GM18907 (cell line): ENCODE data around the gene TSPAN10.

Experiments
- ATAC-seq: cut with Tn5 transposase; IDR thresholded peaks from one replicate; pipeline ENCODE4 v1.9.1; 2021; ENCODE audit warnings: mild to moderate bottlenecking, moderate library complexity; ENCODE audit not compliant: unreplicated experiment

Gene TSPAN10

DNA sequence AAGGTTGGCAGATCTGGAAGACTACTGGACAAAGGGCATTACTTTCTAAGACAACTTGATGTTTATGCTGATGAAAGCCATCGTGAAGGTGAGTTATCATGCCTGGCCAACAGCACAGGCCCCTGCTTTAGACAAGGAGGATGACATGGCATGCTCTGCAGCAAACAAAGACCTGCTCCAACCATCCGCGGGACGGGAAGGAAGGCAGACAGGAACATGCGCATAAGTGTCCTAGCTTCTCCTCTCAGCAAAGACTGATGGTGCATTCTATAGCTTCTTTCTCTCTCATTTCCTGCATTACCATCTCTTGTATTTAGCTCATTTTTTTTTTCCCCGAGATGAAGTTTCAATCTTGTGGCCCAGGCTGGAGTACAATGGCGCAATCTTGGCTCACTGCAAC is 5.5 kb upstream of the TSPAN10 start:
- ATAC-seq: no peak

DNA sequence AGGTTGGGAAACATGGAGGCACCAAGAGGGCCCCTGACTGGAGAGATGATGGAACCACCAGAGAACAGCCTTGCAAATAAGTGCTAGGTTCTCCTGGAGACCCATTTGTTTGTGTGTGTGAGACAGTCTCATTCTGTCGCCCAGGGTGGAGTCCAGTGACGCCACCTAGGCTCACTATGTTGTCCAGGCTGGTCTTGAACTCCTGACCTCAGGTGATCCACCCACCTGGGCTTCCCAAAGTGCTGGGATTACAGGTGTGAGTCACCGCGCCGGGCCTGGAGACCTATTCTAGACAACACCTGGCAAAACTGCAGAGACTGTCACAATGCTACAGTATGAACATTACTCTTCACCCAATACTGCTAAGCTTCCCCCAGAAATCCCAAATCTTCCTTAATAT is 1.6 kb upstream of the TSPAN10 start:
- ATAC-seq: no peak

DNA sequence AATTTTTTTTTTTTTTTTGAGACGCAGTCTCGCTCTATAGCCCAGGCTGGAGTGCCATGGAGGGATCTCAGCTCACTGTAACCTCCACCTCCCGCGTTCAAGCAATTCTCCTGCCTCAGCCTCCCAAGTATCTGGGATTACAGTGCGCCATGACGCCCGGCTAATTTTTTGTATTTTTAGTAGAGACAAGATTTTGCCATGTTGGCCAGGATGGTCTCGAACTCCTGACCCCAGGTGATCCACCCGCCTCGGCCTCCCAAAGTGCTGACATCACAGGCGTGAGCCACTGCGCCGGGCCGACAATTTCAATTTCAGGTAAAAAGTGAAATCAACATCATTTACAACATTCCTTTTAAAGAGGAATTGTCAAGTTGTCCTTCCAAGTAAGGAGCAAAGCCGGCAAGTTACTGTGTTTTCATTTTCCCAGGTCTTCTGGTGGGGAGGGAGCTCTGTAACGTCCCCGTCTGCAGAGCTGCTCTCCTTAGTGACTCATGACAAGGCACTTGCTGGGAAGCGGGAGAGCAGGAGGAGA is 957 bp upstream of the TSPAN10 start:
- ATAC-seq: peak; percentile 29

DNA sequence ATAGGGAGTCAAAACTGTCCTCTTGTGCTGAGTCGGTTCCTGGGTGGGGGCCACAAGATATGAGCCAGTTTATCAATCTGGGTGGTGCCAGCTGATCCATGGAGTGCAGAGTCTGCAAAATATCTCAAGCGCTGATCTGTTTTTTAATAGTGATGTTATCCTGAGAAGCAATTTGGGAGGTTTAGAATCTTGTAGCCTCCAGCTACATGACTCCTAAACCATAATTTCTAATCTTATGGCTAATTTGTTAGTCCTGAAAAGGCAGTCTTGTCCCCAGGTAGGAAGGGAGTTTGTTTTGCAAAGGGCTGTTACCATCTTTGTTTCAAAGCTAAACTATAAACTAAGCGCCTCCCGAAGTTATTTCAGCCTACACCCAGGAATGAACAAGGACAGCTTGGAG is 1.7 kb downstream of the TSPAN10 start:
- no peak for ATAC-seq

DNA sequence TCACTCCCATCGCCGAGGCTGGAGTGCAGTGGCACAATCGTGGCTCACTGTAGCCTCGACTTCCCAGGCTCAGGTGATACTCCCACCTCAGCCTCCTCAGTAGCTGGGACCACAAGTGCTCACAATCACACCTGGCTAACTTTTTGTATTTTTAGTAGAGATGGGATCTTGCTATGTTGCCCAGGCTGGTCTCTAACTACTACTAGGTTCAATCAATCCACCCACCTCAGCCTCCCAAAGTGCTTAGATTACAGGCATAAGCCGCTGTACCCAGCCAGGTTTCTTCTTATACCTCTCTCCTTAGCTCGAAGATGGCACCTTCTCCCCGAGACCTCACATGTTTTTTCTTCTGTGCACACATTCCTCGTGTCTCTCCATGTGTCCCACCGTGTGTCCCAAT is 3.0 kb downstream of the TSPAN10 start:
- ATAC-seq: no peak

DNA sequence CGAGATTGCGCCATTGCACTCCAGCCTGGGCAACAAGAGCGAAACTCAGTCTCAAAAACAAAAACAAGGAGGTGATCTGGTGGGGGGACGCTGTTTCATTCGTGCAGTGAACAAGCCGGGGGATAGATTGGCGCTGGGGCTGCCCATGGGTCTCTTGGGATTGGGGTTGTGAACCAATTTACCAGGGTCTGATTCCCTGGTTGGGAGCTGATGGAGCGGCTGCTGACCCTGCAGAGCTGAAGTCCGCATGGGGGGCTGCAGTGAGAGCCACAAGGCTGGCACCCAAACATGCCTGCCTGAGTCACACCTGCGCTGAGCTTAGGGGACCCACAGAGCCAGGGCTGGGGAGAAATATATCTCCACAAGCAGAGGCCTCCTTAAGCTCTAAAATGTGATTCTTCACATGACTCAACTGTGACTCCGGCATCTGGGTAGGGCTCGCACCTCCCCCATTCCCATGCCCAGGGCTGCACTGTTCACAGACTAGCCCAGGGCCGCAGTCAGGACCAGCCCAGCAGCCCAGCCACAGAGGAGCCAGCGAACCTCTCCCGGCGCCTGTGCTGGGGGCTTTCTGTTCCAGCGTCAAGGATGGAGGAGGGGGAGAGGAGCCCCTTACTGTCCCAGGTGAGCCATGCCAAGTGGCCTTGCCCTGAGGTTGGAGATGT is 5.0 kb downstream of the TSPAN10 start:
- ATAC-seq: no peak

DNA sequence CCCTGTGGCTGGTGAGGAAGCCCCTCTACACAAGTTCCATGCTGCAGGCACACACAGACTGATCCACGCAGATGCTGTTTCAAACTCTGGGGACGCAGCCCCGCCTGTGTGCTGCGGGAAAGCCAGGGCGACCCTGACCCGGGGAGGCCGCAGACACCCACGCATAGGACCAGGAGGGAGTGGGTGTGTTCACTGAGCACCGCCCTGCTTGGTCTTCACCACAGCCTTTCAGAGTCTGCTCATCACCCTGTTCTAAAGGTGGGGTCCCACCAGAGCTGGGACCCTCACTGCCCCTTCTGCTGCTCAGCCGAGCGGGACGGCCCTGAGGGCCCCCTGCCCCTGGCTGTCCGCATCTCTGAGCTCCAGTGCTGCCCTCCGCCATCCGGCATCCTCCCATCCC is 7.5 kb downstream of the TSPAN10 start:
- no peak for ATAC-seq

DNA sequence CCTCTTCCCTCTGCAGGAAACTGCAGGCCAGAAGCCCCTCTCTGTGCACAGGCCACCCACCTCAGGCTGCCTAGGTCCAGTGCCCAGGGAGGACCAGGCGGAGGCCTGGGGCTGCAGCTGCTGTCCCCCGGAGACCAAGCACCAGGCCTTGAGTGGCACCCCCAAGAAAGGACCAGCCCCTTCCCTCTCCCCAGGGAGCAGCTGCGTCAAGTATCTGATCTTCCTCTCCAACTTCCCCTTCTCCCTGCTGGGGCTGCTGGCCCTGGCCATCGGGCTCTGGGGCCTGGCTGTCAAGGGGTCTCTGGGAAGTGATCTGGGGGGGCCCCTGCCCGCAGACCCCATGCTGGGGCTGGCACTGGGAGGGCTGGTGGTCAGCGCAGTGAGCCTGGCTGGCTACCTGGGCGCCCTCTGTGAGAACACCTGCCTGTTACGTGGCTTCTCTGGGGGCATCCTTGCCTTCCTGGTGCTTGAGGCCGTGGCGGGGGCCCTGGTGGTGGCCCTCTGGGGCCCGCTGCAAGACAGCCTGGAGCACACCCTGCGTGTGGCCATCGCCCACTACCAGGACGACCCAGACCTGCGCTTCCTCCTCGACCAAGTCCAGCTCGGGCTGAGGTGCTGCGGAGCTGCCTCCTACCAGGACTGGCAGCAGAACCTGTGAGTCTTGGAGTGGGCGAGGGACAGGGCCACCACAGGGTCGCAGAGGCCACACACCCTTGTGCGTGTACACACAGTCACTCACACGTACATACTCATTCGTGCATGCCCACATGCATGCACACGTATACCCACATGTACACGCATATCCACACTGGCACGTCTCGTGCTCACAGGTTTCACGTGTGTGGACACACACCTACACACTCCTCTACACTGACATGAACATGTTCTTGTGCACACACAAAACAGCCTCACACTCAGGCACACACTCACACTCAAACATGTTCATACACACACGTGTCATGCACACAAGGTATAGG is 8.3 kb downstream of the TSPAN10 start:
- no peak for ATAC-seq

DNA sequence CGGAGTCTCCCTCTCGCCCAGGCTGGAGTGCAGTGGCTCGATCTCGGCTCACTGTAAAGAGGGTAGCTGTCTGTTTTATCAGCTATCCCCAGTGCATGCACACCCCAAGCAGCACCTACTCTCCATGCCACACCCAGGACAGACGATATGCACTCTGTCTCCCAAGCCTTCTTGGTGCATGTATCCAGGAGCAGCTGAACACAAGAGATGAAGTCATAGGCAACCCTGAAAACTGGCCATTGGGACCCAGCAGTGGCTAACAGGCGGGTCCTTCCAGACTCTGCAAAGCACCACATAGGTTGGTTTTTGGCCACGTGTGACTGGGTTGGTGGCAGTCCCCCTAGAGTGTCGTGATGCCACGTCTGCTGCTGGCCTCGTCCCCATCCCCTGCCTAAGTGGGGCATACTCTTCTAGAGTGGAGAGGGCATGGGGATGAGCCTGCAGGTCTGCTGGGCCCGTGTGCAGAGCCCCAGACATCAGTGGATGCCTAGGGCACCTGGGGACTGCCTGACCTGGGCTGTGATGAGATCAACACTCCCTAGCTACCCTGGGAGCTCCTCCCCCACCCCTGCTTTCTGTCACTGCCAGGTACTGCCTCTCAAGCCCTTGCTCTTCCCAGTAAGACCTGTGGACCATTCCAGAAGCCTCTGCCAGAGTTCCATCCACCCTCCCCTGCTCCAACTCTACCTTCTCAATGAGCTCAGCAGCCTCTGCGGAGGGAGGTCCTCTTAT is 10.0 kb downstream of the TSPAN10 start:
- ATAC-seq: no peak

DNA sequence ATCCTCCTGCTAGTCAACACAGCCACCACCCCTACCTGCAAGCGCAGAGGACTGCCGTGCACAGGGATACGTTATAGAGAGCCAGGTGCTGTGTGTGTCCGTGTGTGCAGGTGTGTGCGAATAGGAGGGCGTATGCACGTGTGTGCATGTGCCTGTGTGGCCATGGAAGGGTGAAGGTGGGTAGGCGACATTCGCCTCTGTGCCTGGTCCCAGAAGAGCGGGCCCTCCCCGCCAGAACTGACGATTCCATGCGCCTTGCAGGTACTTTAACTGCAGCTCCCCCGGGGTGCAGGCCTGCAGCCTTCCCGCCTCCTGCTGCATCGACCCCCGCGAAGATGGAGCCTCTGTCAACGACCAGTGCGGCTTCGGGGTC is 10.6 kb downstream of the TSPAN10 start:
- no peak for ATAC-seq

DNA sequence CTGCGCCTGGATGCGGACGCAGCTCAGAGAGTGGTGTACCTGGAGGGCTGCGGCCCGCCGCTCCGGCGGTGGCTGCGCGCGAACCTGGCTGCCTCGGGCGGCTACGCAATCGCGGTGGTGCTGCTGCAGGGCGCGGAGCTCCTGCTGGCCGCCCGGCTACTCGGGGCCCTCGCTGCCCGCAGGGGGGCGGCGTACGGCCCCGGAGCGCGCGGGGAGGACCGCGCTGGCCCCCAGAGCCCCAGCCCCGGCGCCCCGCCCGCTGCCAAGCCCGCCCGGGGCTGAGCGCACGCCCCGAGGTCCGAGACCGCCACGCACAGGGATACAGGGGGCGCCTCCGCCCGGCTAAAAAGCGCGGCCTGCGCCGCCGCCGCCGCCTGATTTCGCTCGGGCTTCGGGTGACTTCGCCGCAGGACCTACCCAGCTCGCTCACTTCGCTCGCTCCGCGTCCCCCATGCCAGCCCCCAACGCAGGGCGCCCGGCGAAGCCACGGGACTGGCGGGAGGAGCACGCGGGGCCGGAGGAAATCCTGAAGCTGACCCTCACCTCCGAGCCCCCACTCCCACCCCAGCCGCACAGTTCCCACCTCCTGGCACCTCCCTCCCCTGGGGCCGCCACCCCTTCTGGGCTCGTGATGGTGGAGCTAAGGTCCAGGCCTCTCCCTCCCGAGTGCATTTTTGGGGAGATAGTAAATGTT is 11.2 kb downstream of the TSPAN10 start:
- ATAC-seq: no peak

DNA sequence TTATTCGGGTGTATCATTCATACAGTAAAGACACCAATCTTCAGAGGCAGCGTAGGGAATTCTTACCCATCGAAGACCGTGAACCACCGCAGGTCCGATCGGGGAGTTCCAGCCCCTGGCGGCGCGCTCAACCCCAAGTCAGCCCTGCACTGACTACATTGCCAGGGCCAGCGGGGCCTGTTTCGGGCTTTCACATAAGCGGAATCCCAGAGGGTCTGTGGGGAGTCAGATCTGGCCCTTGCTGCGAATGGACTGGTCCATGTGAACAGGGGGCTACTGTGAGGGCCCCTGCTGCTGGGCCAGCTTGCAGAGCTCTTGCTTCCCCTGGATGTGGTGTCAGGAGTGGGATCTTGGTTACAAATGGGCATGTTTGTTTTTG is 11.7 kb downstream of the TSPAN10 start:
- ATAC-seq: no peak

DNA sequence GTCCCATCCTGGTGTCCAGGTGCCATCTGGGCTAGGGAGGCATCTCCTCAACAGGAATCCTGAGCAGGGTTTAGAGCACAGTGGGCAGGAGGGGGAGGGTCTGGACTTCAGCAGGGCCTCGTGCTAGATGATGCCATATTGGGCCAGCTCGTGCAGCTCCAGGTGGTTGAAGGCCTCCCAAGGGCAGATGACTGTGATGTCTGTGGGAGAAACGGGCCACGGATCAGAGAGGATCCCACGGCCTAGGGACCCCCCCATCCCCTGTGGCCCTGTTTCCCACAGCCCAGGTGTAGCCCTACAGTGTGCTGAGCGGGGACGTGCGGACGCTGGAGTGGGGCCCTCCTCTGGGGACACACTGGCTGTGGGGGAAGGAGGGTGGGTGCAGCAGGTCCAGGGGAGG is 14.0 kb downstream of the TSPAN10 start:
- no peak for ATAC-seq

DNA sequence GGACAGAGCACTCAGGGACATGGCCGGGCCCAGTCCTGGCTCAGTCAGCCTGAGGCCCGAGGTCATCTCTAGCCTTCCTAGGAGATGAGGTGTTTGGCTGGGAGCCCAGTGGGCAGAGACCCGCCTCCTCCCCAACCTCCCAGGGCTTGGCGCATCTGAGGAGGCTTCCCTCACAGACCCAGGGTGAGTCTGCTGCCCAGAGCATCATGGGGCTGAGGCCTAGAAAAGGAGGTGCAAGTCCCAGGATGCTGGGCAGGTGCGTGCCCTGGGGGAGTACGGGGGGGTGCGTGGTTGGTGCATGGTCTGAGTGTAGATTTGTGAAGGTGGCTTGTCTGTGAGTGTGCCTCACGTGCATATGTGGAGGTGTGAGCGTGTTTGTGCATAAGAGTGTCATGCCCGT is 14.7 kb downstream of the TSPAN10 start:
- ATAC-seq: no peak

DNA sequence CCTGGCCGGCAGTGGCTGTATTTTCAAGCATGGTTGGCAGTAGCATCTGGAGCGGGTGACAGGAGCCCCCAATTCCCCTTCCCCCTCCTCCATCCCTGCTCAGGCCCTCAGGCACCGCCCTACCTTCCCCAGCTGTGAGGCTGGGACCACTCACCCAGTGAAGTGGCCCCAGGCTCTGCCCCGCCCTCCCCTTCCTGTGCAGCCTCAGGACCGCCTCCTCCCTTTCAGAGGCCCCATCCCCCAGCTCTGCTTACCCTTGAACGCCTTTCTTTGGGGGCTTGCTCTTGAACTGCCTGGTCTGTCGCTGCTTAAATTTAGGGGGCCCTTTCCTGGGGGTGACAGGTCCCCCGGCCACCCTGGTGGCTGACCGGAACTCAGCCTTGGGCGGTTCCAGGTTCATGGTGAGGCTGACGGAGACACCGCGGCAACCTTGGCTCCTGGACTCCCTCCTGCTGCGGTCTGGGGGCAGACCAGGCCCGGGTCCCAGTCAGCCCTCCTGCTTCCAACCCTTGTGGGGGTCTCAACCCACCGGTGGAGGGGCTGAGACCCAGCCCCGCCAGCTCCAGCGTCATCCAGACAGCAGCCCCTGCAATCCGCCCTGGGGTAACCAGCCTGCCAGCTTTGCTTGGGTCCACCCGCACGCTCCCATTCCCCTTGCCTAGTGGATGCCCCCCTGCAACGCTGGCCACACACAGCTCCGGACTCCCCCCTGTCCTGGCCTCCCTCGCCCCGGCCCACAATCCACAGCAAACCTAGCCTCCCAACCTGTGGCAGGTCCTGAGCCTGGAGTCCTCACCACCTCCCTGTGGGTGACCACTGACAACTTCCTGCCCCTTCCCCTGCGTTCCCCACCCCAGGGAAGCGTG is 16.1 kb downstream of the TSPAN10 start:
- ATAC-seq: no peak

DNA sequence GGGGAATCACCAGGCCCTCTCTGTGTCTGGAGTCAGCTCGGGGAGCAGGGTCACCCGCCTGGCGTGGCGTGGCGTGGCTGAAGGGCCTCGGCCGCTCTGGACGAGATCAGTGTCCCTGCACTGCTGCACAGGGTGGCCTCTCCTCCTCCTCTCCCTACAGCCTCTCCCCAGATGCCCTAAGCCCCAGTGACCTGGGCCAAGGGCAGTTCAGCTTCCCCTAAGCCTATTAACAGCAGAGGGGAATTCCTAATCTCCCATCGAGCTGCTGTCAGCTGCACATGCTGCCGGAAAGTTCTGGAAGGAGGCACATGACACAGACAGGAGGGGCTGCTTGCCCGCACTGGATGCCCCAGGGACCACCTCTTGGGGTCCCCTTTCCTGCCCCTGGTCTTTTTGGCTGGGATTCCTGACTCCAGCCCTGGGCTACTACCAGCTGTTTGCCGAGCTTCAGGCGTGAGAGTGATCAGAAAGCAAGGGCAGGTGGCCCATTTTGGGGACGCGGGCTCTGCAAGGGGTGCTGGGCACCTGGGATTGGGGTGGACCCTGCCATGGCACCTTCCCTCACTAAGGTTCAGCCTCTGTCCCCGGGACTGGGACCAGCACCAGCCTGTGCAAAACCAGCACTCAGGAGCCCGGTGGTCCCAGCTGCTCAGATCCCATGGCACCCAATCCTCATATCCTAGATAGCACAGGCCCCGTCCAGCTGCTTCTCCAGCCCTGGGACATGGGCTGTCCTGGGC is 18.6 kb downstream of the TSPAN10 start:
- ATAC-seq: no peak

DNA sequence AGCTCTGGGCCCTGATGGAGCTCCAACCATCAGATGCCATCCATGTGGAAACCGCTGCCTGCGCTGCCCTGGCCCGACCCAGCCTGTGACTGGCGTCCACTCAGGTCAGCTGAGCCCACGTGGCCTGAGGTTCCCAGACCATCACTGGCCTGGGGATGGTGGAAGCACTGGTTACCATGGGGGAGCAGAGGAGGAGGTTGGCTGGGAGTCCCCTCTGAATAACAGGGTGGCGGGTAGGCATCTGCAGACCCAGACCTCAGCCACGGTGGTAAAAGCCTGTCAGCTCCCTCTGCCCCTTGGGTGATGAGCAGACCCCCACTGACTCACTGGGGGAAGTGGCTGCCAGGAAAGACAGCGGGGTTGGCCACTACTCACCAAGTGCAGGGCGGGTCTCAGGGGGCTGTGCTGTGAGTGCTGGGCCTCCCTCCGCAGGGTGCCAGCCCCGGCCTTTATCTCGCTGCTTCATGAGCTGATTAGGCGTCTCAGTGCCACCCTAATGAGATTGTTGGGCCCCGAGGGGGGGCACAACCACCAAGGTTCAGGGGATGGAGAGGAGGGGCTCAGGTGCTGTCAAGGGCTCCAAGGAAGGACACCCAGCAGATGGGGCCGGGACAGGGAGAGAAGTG is 19.2 kb downstream of the TSPAN10 start, which contains the start of gene PDE6G:
Gene PDE6G, minus strand, starts transcription at position 425 of the 626 bp plus-strand sequence. CDS start 3,237 bp downstream, outside the sequence.
- no peak for ATAC-seq

DNA sequence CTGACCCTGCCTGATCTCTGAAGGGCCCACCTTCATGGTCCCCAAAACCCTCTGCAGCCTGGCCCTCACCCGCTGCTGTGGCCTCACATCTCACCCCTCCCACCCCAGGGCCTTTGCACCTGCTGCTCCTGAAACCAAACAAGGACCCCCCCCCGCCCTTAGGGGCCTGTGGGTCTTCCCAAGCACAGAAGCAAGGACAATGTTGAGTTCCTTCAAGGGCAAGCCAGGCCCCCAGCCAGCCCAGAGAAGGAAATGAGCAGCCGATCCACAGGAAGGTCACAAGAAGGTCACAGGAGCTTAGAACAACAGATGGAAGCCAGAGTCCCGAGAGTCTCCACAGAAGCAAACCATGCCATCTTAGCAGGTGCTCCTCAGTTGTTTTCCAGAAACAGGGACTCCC is 19.8 kb downstream of the TSPAN10 start:
- no peak for ATAC-seq

DNA sequence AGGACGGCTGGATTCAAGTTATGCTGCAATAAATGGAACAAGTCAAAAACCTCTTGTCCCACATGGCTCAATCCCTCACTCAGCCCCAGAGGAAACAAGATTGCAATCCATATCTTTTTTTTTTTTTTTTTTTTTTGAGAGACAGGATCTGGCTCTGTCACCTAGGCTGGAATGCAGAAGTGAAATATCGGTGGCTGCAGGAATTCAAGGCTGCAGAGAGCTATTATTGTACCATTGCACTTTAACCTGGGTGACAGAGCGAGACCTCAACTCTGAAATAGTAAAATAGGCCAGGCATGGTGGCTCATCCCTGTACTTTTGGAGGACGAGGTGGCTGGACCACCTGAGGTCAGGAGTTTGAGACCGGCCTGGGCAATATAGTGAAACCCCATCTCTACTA is 22.0 kb downstream of the TSPAN10 start:
- no peak for ATAC-seq
